Parathyroid adenoma (tissue), 2 donors: Measurements from ENCODE around the gene RETREG3.

Experiments
- H2AFZ ChIP-seq: fragments of 300-600 bp; sonication (generic); one replicate; pipeline ENCODE4 v1.7.0; 2017; ENCODE audit warnings: antibody characterized with exemption, mild to moderate bottlenecking
- H3K27ac ChIP-seq: fragments of 300-600 bp; sonication (generic); one replicate; pipeline ENCODE4 v1.7.0; 2017
- H3K27me3 ChIP-seq: fragments of 300-600 bp; sonication (generic); one replicate; pipeline ENCODE4 v1.7.0; 2017; ENCODE audit warnings: low read length; ENCODE audit not compliant: control insufficient read depth, insufficient read depth
- H3K36me3 ChIP-seq: fragments of 300-600 bp; sonication (generic); one replicate; pipeline ENCODE4 v1.7.0; 2017; ENCODE audit warnings: low read length; ENCODE audit not compliant: control insufficient read depth, insufficient read depth
- H3K4me1 ChIP-seq: fragments of 300-600 bp; sonication (generic); one replicate; pipeline ENCODE4 v1.7.0; 2017; ENCODE audit warnings: control low read depth
- H3K4me2 ChIP-seq: fragments of 300-600 bp; sonication (generic); one replicate; pipeline ENCODE4 v1.7.0; 2017; ENCODE audit warnings: low read length
- H3K4me3 ChIP-seq: fragments of 300-600 bp; sonication (generic); one replicate; pipeline ENCODE4 v1.7.0; 2017; ENCODE audit warnings: low read depth, low read length
- H3K79me2 ChIP-seq: fragments of 300-600 bp; sonication (generic); one replicate; pipeline ENCODE4 v1.7.0; 2017; ENCODE audit warnings: control low read depth
- H3K9ac ChIP-seq: fragments of 300-600 bp; sonication (generic); one replicate; pipeline ENCODE4 v1.7.0; 2017; ENCODE audit warnings: mild to moderate bottlenecking
- H3K9me3 ChIP-seq: fragments of 300-600 bp; sonication (generic); one replicate; pipeline ENCODE4 v1.7.0; 2017; ENCODE audit warnings: low read length; ENCODE audit not compliant: control insufficient read depth
- CTCF ChIP-seq: fragments of 300-600 bp; sonication (generic); IDR thresholded peaks from one replicate; pipeline ENCODE4 v1.7.0; 2017; ENCODE audit warnings: antibody characterized with exemption, mild to moderate bottlenecking
- donor health status: primary hyperparathyroidism.

The RETREG3 gene

DNA sequence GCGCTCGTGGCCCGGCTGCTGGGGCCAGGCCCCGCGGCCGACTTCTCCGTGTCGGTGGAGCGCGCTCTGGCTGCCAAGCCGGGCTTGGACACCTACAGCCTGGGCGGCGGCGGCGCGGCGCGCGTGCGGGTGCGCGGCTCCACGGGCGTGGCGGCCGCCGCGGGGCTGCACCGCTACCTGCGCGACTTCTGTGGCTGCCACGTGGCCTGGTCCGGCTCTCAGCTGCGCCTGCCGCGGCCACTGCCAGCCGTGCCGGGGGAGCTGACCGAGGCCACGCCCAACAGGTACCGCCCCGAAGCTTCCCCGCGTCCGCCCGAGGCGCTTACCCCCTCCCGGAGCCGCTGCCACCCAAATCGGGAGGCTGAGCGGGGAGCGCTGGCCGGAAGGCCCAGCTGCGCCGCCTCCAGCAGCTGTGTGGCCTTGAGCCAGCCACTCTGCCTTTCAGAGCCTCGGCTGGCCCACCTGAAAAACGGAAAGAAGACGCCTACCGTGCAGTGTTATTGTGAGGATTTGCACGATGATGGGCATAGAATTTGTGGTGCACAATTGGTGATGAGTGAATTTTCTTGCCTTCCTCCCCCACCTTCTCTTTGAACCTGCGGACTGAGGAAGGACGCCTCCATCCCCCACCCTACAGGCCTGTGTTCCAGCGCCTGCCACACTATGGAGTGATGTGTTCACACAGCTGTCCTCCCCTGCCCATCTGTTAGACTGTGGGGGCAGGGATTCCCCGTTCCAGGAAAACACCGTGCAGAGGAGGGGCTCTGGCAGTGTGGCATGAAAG is 72.6 kb downstream of the RETREG3 start:
- H3K4me3 ChIP-seq: peak overlapping the region; percentile 61
- H3K36me3 ChIP-seq: no peaks in the 10 kb centered on the region
- H3K4me1 ChIP-seq: peaks cover 4% of the 10 kb centered on the region
- TF ChIP-seq CTCF: no peak
- peak overlapping the region; percentile 90 for H2AFZ ChIP-seq
- H3K9me3 ChIP-seq: no peaks in the 10 kb centered on the region
- peak overlapping the region; percentile 70 for H3K4me2 ChIP-seq
- no peaks in the 10 kb centered on the region for H3K79me2 ChIP-seq
- peak overlapping the region; percentile 75 for H3K27ac ChIP-seq
- H3K27me3 ChIP-seq: no peaks in the 10 kb centered on the region
- H3K9ac ChIP-seq: no peak overlapping the region

- Histone ChIP-seq H3K4me3 (peak within 1 kb of the TSS; percentile 61), H3K4me1 (peaks cover 4% of the 10 kb centered on the region), H3K9me3 (no peaks in the 10 kb centered on the region), H3K4me2 (peak within 1 kb of the TSS; percentile 77), H3K36me3 (no peaks in the 10 kb centered on the region), H3K79me2 (no peaks in the 10 kb centered on the region), H2AFZ (peak within 1 kb of the TSS; percentile 92), H3K9ac (no peak within 1 kb of the TSS), H3K27me3 (no peaks in the 10 kb centered on the region), H3K27ac (peak within 1 kb of the TSS; percentile 79)
- TF ChIP-seq CTCF: no peak
Measured at GRCh38 chr17:42536048-42536371, 73.2 kb downstream of the RETREG3 start, which contains the start of gene NAGLU. Gene NAGLU, plus strand, starts transcription at chr17:42536241. Its CDS starts 32 bp downstream, at chr17:42536273.

- Histone ChIP-seq H3K27ac (peak overlapping the region; percentile 79), H3K36me3 (no peaks in the 10 kb centered on the region), H3K4me1 (peaks cover 4% of the 10 kb centered on the region), H3K4me2 (peak overlapping the region; percentile 77), H3K27me3 (no peaks in the 10 kb centered on the region), H3K4me3 (peak overlapping the region; percentile 55), H3K9ac (no peak overlapping the region), H3K79me2 (no peaks in the 10 kb centered on the region), H2AFZ (peak overlapping the region; percentile 92), H3K9me3 (no peaks in the 10 kb centered on the region)
- TF ChIP-seq CTCF: no peak
Measured at GRCh38 chr17:42535155-42536047, 73.8 kb downstream of the RETREG3 start.

GRCh38 chr17:42531455-42532354 is 77.5 kb downstream of the RETREG3 start:
- H3K27ac ChIP-seq: peak overlapping the region; percentile 30
- H3K4me2 ChIP-seq: peak overlapping the region; percentile 74
- H3K36me3 ChIP-seq: no peaks in the 10 kb centered on the region
- peak; percentile 54 for TF ChIP-seq CTCF
- no peaks in the 10 kb centered on the region for H3K27me3 ChIP-seq
- peak overlapping the region; percentile 59 for H3K4me3 ChIP-seq
- H3K9ac ChIP-seq: no peak overlapping the region
- peaks cover 8% of the 10 kb centered on the region for H3K4me1 ChIP-seq
- no peaks in the 10 kb centered on the region for H3K79me2 ChIP-seq
- H3K9me3 ChIP-seq: no peaks in the 10 kb centered on the region
- peak overlapping the region; percentile 84 for H2AFZ ChIP-seq
